IPS-18c (cell line): ENCODE measurements around the gene P4HB.

ENCODE experiments used
- H3K4me3 ChIP-seq: 2 replicates; pipeline ENCODE4 v1.7.0; 2013; ENCODE audit warnings: low read depth, mild to moderate bottlenecking, low read length, moderate library complexity; ENCODE audit not compliant: insufficient read depth
- H3K9me3 ChIP-seq: one replicate; pipeline ENCODE4 v1.6.1; 2013; ENCODE audit warnings: mild to moderate bottlenecking, low read length, moderate library complexity; ENCODE audit not compliant: control insufficient read depth, insufficient read depth

P4HB gene

GRCh38 chr17:81877569-81877968 is 17.2 kb upstream of the P4HB start:
- Histone ChIP-seq H3K4me3 (no peak overlapping the region), H3K9me3 (no peaks in the 10 kb centered on the region)

DNA sequence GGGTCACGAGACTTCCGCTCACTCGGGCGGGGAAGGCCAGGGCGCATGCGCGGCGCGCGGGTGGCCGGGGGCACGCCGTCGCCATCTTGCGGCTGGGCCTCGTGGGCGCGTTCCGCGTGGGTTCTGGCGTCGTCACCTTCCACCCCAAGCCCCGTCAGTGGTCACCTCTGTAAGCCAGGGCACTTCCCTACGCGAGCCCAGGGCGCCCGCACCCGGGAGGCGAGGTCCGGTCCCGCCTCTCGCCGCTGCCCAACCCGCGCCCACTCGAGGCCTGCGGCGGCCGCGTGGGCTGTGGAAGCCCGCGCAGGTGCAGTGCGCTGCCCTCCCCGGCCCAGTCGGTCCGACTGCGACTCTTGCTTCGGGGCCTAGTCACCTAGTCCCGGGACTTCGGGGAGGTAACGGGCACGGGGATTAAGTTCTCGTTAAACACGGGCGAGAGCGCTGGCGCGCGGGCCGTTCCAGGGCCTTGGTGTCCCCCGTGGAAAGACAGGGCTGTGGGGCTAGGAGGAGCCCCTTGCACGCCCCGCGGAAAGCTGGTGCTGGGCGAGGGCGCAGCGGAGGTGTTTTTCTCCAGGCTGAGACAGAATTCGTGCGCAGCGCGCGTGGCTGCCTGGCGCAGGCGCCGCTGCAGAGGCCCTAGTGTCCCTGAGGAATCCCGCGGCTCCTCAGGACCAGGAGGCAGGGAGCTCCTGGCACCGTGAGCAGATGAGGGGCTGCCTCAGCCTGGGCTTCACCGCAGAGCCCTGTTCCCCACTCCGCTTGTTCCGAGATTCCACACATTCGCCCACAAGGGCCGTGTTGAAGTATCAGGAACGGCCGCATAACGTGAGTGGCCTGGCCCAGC is 11.3 kb upstream of the P4HB start:
- Histone ChIP-seq H3K4me3 (peak overlapping the region; percentile 89), H3K9me3 (no peaks in the 10 kb centered on the region)

- H3K9me3 ChIP-seq: no peaks in the 10 kb centered on the region
- H3K4me3 ChIP-seq: peak within 1 kb of the TSS; percentile 89
Observed at GRCh38 chr17:81870981-81871386, 10.6 kb upstream of the P4HB start, which contains the start of gene ARHGDIA. TSS of gene ARHGDIA (minus strand) at chr17:81871337. CDS start at chr17:81869930, 1,407 bp downstream.

GRCh38 chr17:81870131-81870980 is 10.0 kb upstream of the P4HB start:
- peak overlapping the region; percentile 78 for H3K4me3 ChIP-seq
- H3K9me3 ChIP-seq: no peaks in the 10 kb centered on the region

GRCh38 chr17:81869221-81870130 is 9.1 kb upstream of the P4HB start:
- Histone ChIP-seq H3K9me3 (no peaks in the 10 kb centered on the region), H3K4me3 (peak overlapping the region; percentile 78)

GRCh38 chr17:81868674-81869220 is 8.4 kb upstream of the P4HB start:
- Histone ChIP-seq H3K9me3 (no peaks in the 10 kb centered on the region), H3K4me3 (no peak overlapping the region)

DNA sequence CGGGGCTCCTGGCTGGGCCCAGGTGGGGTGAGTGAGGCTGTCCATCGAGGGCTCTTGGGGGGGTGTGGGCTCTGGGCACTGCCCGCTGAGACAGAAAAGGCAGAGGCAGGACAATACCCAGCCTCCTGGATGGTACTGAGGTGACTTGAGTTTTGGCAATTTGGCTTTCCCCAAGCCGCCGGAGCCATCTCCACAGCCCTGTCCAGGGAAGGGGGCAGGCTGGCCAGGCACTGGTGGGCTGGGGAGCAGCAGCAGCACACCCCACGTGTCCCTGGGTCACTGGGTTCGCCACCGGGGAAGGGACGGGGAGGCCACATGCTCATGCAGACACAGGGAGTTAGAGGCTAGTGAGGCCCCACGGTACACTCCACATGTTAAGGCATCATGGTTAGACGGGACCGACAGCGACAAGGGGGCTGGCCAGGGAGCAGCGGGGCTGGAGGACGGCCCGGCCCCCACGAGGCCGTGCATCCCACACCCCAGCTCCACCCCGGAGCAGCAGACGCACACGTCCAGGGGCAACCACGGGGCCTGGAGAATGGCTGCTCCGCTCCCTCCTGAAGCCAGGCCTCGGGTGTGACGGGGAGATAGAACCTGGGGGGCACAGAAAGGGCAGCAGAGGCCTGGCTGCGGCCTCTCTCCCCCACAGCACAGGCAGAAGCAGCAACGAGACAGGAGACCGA is 7.8 kb upstream of the P4HB start:
- H3K4me3 ChIP-seq: no peak overlapping the region
- no peaks in the 10 kb centered on the region for H3K9me3 ChIP-seq

DNA sequence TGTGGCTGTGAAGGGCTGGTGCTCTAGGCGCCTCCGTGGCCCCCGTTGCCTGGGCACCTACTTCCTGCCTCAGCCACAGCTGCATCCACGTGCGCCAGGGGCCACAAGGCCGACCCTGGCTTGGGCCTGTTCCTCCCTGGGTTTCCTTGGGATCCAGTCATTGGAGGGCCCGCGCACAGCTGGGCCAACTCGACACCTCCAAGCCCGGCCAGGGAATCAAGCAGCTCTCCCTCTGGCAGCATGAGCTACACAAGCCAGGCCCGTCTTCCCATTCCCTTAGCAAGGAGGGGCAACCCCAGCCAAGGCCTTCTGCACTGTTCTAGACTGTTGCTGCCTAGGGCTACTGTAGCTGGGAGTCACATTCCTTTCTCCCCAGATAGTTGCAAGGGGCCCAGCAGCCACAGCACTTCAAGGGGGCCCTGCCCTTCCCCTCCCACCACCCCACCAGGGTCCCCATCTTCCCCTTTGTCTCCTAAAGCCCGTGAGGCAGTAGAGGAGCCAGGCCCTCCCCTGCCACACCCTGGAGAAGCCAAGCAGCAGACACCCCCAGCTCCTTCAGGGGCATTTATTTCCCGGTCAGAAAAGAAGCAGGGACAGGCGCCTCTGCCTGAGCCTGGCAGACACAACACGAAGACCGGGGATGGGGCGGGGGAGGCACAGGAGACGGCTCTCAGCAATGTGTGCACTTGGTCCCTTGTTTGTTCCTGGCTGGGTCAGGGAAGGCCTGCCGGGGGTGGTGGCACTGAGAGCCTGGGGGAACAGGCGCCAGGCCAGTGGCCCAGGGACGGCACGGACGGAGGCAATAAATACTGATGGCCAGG is 7.0 kb upstream of the P4HB start:
- Histone ChIP-seq H3K4me3 (no peak overlapping the region), H3K9me3 (no peaks in the 10 kb centered on the region)

DNA sequence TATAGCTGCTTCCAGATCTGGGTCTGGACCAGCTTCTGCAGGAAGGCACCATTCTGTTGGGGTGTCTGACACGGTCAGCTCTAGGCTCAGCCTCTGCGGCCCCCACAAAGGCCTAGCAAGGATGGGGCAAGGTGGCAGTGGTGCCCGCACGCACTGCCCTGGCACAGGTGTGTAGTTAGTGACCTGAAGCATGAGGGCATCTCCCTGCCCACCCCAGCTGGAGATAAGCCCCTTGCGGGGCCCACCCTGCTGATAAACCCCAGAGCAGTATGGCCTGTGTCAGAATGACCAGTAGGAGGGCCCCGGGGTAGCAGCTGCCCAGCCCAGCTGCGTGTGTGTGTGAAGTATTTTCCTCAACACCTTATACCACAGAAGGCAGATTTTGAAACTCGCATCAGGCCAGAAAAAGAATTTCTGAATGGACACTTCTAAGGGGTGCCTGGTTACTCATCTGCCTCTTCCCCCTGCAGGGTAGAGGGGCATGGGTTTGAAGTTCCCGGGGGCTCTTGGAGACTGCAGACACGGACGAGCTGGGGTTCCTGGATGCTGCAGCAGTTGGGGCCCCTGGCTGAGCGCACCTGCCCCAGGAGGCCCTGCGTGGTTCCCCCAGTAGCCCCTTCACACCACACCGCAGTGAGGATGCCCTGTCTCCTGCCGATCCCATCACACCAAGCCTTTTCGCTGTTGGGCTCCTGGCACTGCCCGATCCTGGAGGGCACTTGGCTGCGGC is 6.3 kb upstream of the P4HB start:
- Histone ChIP-seq H3K9me3 (no peaks in the 10 kb centered on the region), H3K4me3 (no peak overlapping the region)

DNA sequence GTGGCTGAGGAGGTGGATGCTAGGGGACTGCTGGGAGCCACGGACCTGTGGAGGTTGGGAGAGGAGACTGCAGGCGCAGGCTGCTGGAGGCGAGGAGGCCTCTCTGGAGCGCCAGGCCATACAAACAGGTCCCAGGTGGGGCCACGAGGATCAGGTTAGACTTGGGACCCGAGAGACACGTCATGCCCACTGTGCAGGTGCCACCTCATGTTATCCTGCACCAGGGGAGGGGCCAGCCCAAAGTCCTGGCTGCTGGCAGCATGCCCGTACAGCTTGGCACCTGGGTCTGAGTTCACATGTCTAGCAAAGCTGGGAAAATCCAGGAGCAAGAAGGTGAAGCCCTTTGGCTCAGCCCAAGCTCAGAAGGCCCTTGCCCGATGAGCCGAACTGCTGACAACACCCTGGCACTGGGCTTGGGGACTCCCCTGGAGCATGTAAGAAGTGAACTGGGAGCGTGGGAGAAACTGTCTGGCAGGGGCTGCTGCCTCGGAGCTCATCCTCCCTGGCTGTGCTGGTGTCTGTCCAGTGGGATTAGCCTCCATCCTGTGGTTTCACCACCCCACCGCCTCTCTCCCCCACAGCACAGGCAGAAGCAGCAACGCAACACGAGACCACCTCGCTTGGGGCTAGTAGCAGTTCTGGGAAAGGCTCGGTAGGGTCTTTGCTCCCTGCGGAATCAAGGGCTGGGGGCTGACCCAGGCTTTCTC is 5.6 kb upstream of the P4HB start:
- Histone ChIP-seq H3K9me3 (no peaks in the 10 kb centered on the region), H3K4me3 (no peak overlapping the region)

- H3K4me3 ChIP-seq: no peak overlapping the region; the same call in 1 of the 2 replicates
Observed at GRCh38 chr17:81865358-81865732, 5.0 kb upstream of the P4HB start.

DNA sequence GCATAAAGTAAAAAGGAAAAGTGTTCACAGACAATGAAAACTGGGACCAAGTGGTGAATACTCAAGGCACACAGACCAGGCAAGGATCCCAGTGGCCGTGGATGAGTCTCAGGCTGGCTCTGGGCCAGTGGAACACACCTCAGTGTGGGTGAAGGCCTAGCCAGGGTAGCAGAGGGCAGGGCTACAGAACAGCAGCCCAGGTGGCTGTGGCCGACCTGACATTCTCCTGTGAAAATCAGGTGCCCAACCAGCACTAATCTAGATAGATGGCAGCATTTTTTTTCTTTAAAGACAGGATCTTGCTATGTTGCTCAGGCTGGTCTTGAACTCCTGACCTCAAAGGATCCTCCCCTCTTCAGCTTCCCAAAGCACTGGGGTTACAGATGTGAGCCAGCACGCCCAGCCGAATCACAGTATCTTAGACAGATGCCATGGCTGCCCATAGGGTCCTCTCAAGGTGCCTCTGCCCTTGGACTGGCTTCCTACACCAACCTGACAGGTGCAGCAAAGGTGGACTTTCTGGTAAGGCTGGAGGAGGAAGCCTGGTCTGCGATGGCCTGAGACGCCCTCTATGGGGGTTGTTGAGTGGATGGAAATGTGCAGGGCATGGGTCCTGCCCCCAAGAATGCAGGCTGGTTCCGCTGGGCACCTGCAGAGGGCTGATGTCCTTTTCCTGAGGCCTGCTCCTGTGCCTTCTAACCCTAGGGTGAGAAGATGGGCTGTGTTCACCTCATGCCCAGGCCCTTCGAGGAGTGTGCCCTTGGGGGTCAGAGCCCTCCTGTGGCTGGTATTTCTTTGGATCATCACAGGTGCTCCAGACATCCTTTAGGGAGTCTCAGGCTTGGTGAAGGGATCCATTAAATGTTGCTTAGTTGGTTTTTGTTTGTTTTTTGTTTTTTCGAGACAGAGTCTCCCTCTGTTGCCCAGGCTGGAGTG is 3.8 kb upstream of the P4HB start:
- H3K4me3 ChIP-seq: no peak overlapping the region
- H3K9me3 ChIP-seq: no peaks in the 10 kb centered on the region

More at GRCh38 chr17:81865358-81865732, 5.0 kb upstream of the P4HB start:
- no peaks in the 10 kb centered on the region for H3K9me3 ChIP-seq

DNA sequence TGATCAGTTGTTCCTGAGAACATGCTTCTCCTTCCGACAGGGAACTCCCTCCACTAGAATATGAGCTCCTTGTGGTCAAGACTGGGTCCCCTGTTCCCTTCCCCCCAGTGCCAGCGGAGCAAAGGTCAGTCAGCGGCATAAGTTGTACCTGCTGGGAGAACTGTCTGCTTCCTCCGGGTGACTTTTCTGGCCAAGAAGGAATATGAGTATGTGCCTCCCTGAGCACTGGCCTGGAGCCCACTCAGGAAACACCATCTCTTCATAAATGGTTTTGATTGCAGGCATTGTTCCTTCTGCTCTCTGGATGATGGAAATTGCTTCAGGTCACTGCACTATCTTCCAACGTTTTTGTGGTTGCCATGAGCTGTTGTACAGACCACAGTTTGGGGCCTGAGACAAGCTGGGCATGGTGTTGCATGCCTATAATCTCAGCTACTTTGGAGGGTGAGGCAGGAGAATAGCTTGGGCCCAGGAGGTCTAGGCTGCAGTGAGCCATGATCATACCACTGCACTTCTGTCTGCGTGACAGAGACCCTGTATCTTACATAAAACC is 2.9 kb upstream of the P4HB start:
- H3K4me3 ChIP-seq: no peak overlapping the region

More for the DNA sequence above, 2.9 kb upstream of the P4HB start:
- no peaks in the 10 kb centered on the region for H3K9me3 ChIP-seq
